ENCODE results near the gene PRC1.

The PRC1 gene

DNA sequence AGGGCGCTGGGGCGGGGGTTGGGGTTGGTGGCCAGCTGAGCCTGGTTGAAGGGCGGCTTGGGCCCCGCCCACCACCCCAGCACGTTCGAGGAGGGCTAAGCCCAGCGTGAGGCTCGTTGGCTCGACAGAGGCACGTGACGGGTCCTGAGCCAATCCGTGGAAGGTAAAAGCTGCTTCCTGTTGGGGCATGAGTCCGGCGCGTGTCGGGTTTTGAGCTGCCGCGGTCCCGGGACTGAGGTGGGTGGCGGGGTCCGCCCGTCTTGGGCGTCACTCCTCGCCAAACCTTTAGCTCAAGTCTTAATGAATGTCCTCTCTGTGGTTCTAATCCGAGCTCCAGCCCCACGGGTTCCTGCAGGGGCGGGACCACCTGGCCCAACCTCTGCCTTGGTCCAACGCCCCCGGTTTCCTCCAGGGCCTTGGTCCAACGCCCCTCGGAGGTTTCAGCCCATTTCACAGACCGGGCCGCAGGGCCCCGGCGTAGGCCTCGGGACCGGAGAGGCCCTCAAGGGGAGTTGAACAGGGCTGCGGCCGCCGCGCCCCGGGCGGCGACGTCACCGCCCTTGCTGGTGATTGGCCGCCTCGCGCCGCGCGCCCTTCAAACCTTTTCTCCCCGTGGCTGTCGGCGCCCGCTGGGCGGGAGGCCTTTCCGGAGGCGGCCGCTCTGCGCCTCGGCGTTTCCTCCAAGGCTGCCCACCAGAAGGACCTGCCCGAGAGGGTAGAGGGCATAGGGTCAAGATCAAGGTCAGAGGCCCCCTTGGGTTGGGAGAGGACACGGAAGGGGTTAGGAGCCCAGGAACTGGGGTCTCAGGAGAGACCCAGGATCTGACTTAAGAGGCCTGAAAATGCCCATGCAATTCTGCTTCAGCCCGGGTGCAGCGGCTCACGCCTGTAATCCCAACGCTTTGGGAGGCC, 39.4 kb downstream of the PRC1 start, which contains the start of gene RCCD1:
Gene RCCD1, plus strand, starts transcription at position 173 of the 912 bp plus-strand sequence. CDS start 1,851 bp downstream, outside the sequence.
- DNase-seq = peak; percentile 84

DNA sequence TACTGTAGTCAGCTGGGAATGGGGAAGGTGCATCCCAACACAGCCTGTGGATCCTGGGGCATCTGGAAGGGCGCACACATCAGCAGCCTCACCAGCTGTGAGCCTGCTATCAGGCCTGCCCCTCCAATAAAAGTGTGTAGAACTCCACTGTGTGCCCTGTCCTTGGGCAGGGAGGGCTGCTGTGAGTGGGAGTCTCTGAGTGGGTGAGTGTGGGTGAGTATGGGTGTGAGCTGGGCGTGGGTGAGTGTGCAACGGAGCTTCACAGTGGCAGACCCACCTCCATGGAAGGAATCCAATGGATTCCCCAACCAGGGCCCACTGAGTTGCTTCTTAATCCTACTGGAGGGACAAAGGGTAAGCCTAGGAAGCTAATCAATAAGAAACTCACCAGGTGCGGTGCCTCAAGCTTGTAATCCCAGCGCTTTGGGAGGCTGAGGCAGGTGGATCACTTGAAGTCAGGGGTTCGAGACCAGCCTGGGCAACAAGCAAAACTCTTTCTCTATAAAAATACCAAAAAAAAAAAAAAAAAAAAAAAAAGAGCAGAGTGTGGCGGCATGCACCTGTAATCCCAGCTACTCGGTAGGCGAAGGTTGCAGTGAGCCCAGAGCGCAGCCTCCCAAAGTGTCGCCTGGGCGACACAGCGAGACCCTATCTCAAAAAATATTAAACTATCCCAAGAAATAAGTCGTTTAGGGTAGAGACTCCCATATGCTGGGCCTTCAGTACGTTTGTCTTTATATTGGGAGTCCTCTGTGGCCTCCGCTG, 40.2 kb downstream of the PRC1 start:
- DNase-seq = no peak

GRCh38 chr15:90952901-90953677, 41.2 kb downstream of the PRC1 start:
- DNase-seq = no peak

DNA sequence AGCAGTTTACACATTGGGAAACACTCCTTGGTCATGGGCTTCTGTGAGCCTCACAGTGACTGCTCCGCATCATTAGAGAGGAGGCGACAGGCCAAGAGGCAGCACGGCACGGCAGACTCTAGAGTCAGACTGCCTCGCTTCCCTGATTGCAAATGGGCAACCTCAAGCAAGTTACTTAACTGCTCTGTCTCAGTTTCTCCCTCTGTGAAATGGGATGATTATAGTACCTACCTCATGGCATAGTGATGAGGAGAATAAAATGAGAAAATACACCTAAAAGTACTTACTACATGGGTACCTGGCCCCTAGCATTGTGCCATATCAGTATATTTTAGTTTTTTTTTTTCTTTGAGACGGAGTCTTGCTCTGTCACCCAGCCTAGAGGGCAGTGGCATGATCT, 43.7 kb downstream of the PRC1 start:
- no peak for DNase-seq

GRCh38 chr15:90949979-90950675, 44.2 kb downstream of the PRC1 start:
- DNase-seq = no peak

DNA sequence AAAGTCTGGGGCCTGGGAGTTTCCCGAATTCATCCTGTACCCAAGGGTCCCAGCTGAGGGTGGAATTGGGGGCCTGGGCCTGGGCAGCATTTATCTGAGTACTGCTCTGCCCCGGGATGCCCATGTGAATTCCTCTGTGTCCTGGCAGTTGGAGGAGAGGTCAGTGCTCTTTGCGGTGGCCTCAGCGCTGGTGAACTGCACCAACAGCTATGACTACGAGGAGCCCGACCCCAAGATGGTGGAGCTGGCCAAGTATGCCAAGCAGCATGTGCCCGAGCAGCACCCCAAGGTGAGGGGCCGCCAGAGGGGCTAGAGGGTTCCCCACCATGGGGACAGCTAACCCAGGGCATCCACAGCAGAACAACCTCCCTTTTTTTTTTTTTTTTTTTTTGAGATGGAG, 45.8 kb downstream of the PRC1 start:
- no peak for DNase-seq

DNA sequence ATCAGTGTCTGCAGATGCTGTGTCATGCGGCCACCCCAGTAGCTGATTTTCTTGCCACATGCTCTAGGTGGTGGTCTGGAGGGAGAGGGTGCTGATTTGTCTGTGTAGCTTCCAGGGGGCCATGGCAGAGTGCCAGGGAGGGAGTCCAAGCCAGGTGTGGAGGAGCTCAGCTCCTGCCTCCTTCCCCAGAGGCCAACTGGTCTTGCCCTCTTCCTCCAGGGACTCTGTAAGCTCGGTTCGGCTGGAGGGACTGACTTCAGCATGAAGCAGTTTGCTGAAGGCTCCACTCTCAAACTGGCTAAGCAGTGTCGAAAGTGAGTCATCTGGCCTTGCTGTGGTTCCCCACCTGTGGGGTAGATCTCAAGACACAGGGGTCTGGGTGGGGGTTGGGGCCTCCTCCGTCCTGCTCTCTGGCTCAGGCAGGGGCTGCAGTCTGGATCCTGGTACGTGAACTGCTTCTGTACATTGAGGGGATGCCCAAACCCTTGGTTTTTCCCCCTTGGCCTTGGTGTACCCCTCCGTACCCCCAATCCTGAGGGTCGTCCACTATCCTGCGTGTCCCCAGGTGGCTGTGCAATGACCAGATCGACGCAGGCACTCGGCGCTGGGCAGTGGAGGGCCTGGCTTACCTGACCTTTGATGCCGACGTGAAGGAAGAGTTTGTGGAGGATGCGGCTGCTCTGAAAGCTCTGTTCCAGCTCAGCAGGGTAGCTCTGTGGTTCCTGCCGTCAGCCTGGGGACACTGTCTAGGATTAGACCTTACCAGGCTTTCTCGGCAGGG, 46.6 kb downstream of the PRC1 start:
- DNase-seq = no peak

DNA sequence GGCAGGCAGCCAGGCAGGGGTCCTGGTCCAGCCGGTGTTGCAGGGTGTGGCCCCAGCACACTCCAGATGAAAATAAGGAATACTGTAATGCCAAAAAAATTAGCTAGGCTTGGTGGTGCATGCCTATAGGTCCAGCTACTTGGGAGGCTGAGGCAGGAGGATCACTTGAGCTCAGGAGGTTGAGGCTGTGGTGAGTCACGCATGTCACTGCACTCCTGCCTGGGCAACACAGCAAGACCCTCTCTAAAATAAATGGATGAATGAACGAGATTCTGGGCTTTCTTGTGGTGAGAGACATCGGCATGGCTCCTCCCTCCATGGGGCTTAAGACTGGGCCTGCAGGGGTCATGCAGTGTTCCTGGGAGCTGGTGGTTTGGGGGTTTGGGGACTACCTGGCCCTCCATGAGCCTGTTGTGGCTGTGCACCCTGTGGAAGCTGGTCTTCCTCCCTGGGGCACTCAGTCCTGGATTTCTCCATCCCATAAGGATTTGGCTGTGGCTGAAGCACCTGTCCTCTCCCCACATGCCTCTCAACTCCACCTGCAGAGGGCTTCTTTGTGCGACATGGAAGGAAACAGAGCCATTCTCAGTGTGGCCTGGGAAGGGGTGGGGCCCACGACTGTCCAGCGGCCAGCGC, 47.3 kb downstream of the PRC1 start:
- no peak for DNase-seq

- DNase-seq = no peak
These were observed 47.8 kb downstream of the PRC1 start for GRCh38 chr15:90946538-90946937.

DNA sequence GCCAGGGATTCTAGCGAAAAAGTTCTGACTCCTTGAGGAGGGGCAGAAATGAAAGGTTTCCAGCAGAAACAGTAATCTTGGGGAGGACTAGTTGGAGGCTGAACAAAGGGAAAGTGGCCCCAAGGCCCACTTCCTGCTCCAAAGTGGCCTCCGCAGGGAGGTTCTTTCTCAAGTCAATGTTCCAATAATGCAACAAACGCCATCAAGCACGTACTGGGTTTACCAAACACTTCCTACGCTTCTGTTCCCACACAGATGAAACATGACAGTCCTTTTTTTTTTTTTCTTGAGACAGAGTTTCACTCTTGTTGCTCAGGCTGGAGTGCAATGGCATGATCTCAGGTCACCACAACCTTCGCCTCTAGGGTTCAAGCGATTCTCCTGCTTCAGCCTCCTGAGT, 49.2 kb downstream of the PRC1 start:
- DNase-seq = no peak

GRCh38 chr15:90942354-90943120, 51.8 kb downstream of the PRC1 start:
- no peak for DNase-seq

- no peak for DNase-seq
These were observed 53.3 kb downstream of the PRC1 start for GRCh38 chr15:90941038-90941437.

GRCh38 chr15:90939756-90940155, 54.6 kb downstream of the PRC1 start:
- DNase-seq = no peak

- no peak for DNase-seq
These were observed 56.1 kb downstream of the PRC1 start for GRCh38 chr15:90938261-90938660.

DNA sequence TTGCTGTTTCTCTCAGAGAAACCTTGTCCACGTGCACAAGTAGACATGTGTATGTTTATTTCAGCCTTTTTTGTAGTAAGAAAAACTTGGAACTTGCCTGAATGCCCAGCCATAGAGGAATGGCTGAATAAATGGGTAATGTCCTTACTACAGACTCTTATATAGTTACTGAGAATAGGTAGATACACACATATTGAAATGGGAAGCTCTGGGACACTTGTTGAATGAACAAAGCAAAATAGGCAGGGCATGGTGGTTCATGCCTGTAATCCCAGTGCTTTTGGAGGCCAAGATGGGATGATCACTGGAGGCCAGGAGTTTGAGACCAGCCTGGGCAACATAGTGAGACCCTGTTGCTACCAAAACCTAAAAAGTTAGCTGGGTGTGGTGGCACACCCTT, 57.5 kb downstream of the PRC1 start:
- DNase-seq = no peak

DNA sequence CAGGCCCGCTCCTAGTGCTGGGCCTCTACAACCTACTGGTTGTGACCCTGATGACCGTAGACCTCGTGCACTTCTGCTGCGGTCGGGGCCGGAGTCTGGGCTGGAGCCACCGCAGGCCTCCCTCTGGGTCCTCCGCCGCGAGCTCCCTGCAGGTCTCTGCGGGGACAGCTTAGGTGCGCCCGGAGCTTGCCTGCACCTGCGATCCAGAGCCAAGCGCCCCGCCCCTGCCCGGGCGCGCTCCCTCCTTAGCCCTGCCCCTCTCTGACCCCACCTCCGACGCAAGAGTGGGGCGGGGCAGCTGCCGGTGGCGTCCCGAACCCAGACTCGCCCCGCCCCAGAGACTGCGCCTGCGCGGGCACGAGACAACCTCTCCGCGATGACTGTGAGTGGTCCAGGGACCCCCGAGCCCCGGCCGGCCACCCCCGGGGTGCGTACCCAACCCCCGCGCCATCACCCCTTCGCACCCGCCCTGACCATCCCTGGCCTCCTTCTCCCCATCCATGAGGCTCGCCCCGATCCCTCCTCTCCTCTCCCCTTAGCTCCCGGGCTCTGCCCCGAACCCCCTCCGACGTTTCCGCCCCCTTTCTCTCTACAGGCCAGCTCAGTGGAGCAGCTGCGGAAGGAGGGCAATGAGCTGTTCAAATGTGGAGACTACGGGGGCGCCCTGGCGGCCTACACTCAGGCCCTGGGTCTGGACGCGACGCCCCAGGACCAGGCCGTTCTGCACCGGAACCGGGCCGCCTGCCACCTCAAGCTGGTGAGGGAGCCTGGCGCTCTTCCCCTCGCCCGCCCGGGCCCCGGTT, 59.2 kb downstream of the PRC1 start, which contains the start of gene UNC45A:
Gene UNC45A, plus strand, starts transcription at position 337 of the 803 bp plus-strand sequence. Its CDS starts 40 bp downstream, at position 377.
- DNase-seq = peak; percentile 75

DNA sequence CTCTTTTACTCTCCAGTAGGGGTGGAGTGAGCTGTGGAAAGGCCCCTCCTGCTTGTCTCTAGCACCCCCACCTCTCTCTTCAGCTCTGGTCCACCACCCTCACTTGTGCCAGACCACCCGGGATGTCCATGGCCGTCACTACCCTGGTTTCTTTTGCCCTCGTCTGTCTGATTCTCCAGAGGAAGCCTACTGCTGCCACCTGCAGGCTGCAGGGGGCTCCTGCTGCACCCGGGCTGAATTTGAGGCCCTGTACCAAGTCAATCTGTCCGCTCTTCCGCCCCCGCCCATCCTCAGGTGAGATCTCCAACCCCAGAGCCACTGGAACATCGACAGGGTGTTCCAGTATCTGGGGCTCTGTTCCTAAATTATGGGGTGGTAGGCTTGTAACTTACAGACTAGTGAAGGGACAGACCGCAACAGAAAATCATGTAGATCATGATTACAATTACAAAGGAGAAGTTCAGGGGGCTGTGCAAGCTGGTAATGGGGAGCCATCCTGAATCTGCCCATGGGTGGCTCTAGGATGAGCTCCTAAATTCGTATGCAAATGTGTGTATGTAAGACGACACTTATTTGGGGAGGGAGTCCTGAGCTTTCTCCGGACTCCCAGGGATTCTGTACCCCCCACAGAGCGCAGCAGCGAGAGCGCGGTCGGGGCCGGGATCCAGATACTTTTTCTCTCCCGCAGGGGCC, 59.9 kb downstream of the PRC1 start:
- DNase-seq = peak; percentile 72

DNA sequence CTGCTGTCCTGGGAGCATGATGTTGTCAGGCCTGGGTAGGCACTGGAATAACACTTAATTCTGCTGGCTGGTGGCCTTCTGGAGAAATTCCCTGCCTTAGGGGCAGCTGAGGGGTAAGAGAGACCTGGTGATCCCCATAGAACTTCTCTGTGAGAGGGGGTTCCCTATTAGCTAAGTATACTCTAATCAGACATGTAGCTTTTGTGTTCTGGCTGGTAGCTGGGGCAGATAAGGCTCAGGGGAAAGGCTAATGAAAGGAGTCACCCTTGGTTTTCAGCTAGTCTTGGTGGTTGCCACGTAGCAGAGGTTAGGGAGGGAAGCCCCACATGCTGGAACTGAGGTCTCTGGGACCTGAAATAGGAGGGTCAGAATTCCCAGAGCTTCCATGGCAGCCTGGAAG, 61.0 kb downstream of the PRC1 start:
- DNase-seq = no peak

GRCh38 chr15:90932660-90932991, 61.7 kb downstream of the PRC1 start:
- DNase-seq = no peak
